GM12878 (cell line): Measurements from ENCODE around the gene DCP1A. TPM values are rescaled to one million over a fixed set of nuclear protein-coding genes. Genes with fewer than 3 reads are reported as not detected.

Source experiments
- ATAC-seq: fragments of 200-7000 bp; cut with Tn5 transposase; 3 replicates; pipeline ENCODE4 v1.9.1; 2020; ENCODE audit warnings: mild to moderate bottlenecking, moderate library complexity
- BruUV-seq: library from RNA; stranded (reverse); fragments of 400-500 nt; replicated peaks from 2 replicates; lab custom pipeline; 2021; lab: Mats Ljungman, UMichigan
- CTCF ChIA-PET: fragments of 300-600 bp; sonication (Branson Sonifier 250); formaldehyde crosslinking; extraction: SDS; loops from one replicate; lab custom pipeline; 2021; ENCODE audit warnings: inconsistent platforms; lab: Yijun Ruan, JAX
- POLR2A ChIA-PET: fragments of 350-600 bp; formaldehyde crosslinking; extraction: SDS; loops from one replicate; lab custom pipeline; 2021; ENCODE audit warnings: inconsistent platforms; lab: Charles Lee
- RAD21 ChIA-PET: fragments of 300-600 bp; sonication (Branson Sonifier 250); formaldehyde crosslinking; loops from one replicate; lab custom pipeline; 2023; ENCODE audit warnings: antibody characterized with exemption; ENCODE audit not compliant: unreplicated experiment; lab: Charles Lee
- SMC1A ChIA-PET: fragments of 300-600 bp; sonication (Branson Sonifier 250); formaldehyde crosslinking; loops from one replicate; lab custom pipeline; 2023; ENCODE audit not compliant: unreplicated experiment, uncharacterized antibody; lab: Charles Lee
- DNase-seq: peaks from one replicate; pipeline ENCODE4 v3.0.0-alpha.2; 2011; ENCODE audit warnings: low read depth, low spot score
- FAIRE-seq: peaks from 3 replicates; lab custom pipeline; 2011; peaks lifted over from hg19 to GRCh38; lab: Jason Lieb, UNC
- H2AFZ ChIP-seq: 2 replicates; pipeline ENCODE4 v1.6.0; 2011; ENCODE audit warnings: low read depth, low read length, control low read depth; ENCODE audit not compliant: control insufficient read depth
- H3K27ac ChIP-seq: 2 replicates; pipeline ENCODE4 v1.5.1; 2011; ENCODE audit warnings: control low read depth; ENCODE audit not compliant: control insufficient read depth, insufficient read depth
- H3K27me3 ChIP-seq, 2 experiments: replicated peaks in 1 of 2; 2 replicates each; pipeline versions ENCODE4 v1.6.0 to v1.6.1; 2011; ENCODE audit warnings: low read length in 1 of 2; ENCODE audit not compliant: control insufficient read depth in 2 of 2, insufficient read depth in 2 of 2
- H3K36me3 ChIP-seq, 2 experiments: 2 replicates each; pipeline ENCODE4 v1.5.1; 2011; ENCODE audit warnings: low read length in 1 of 2; ENCODE audit not compliant: control insufficient read depth in 2 of 2, insufficient read depth in 2 of 2
- H3K4me1 ChIP-seq: 2 replicates; pipeline ENCODE4 v1.6.1; 2011; ENCODE audit warnings: mild to moderate bottlenecking, low read length, moderate library complexity, mixed read lengths; ENCODE audit not compliant: control insufficient read depth, insufficient read depth
- H3K4me2 ChIP-seq: 2 replicates; pipeline ENCODE4 v1.6.0; 2011; ENCODE audit warnings: control low read depth; ENCODE audit not compliant: control insufficient read depth, insufficient read depth
- H3K4me3 ChIP-seq: fragments of 200-600 bp; sonication (generic); 2 replicates; pipeline ENCODE4 v1.5.1; 2016
- H3K79me2 ChIP-seq: 2 replicates; pipeline ENCODE4 v1.6.0; 2011; ENCODE audit warnings: low read length; ENCODE audit not compliant: control insufficient read depth, insufficient read depth
- H3K9ac ChIP-seq: 2 replicates; pipeline ENCODE4 v1.8.0; 2011; ENCODE audit warnings: low read length, control low read depth, mixed read lengths; ENCODE audit not compliant: control insufficient read depth, insufficient read depth
- H3K9me3 ChIP-seq: replicated peaks from 3 replicates; pipeline ENCODE4 v1.5.1; 2011; ENCODE audit warnings: mild to moderate bottlenecking, low read length; ENCODE audit not compliant: control insufficient read depth, insufficient read depth
- H4K20me1 ChIP-seq: 2 replicates; pipeline ENCODE4 v1.6.0; 2011; ENCODE audit not compliant: control insufficient read depth, insufficient read depth
- FOS ChIP-seq: IDR thresholded peaks from 3 replicates; pipeline ENCODE4 v1.6.1; 2011; ENCODE audit warnings: borderline replicate concordance; ENCODE audit not compliant: insufficient read length; ENCODE audit errors: extremely low read depth
- NFXL1 ChIP-seq: fragments of 450-650 bp; IDR thresholded peaks from 2 replicates; pipeline ENCODE4 v1.6.1; 2017; ENCODE audit warnings: antibody characterized with exemption, mild to moderate bottlenecking, borderline replicate concordance
- WGBS: methylation state at CpG from one replicate; pipeline ENCODE4 v1.1.6; 2016; ENCODE audit warnings: low lambda C conversion rate; ENCODE audit not compliant: insufficient replicate concordance, insufficient coverage; ENCODE audit errors: missing lambda C conversion rate; 5-methylcytosine and 5-hydroxymethylcytosine counted together
- in situ Hi-C: fragments of 300-500 bp; cut with MboI; formaldehyde crosslinking; loops from 9 replicates; pipeline ENCODE4 v1.14.3; 2018; ENCODE audit warnings: mixed read lengths
- intact Hi-C: fragments of 100-400 bp; cut with micrococcal nuclease; formaldehyde crosslinking; loops from one replicate; pipeline ENCODE4 v1.14.2; 2022; ENCODE audit not compliant: unreplicated experiment
- polyA plus RNA-seq, 11 experiments: library from polyadenylated mRNA; depleted of rRNA in 4 of 11; unstranded in 6 of 11; stranded (reverse) in 5 of 11; fragments of >200 nt; fragmentation: Nextera tagmentation in 4 of 11; fragmentation: Illumina TruSeq in 1 of 11; extraction: Ambion mirVana in 4 of 11; extraction: Trizol in 1 of 11; gene quantifications; 1 replicate in 1 of 11; 2 replicates in 10 of 11; pipeline versions ENCODE4 v1.2.1 to v1.2.3, GENCODE V29; 2011 to 2016; ENCODE audit warnings: inconsistent platforms in 2 of 11, missing spikeins in 2 of 11, low read depth in 1 of 11
- total RNA-seq, 4 experiments: library from RNA; depleted of rRNA in 3 of 4; stranded (reverse); fragments of >200 nt in 3 of 4; fragmentation: Illumina TruSeq in 1 of 4; extraction: Trizol in 1 of 4; gene quantifications; 2 replicates each; pipeline versions ENCODE4 v1.2.1 to v1.2.3, GENCODE V29; 2013 to 2021
- TF ChIP-seq, protein P1 (sequence below): fragments of 450-650 bp; IDR thresholded peaks from 2 replicates; pipeline ENCODE4 v1.6.1; 2017; ENCODE audit warnings: mild to moderate bottlenecking
- TF ChIP-seq, protein P2 (sequence below): fragments of 450-650 bp; IDR thresholded peaks from 2 replicates; pipeline ENCODE4 v1.6.1; 2017; ENCODE audit warnings: mild to moderate bottlenecking, low read depth, inconsistent platforms; ENCODE audit not compliant: poor library complexity, severe bottlenecking
- TF ChIP-seq, protein P3 (sequence below): fragments of 450-650 bp; IDR thresholded peaks from 2 replicates; pipeline ENCODE4 v1.6.1; 2017; ENCODE audit warnings: mild to moderate bottlenecking, moderate library complexity

The DCP1A gene
- total and polyA plus RNA-seq, 10 of the 15 experiments (the other 5 are each of a cell fraction or from before 2014, with no cell fraction given): 12.5 to 34.6 (median 16.3) TPM

DNA sequence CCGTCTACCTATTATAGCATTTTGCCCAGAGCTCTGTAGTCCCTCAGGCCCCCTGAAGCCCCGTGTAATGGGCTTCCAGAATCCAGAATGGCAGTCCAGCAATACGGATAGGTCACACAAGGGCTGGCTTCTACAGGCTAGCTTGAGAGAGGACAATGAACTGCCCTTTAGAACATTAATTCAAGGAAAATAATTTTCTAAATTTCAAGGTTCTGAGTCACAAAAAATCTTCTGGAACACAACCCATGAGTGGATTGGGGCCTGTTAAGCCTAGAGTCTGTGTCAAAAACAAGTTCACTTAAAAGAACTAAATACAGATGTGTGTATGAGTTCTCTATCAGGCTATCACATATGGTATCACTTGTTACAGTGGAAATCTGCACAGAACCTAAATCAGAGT, 28.8 kb downstream of the DCP1A start (continued):
- TF ChIP-seq, protein P1, sequence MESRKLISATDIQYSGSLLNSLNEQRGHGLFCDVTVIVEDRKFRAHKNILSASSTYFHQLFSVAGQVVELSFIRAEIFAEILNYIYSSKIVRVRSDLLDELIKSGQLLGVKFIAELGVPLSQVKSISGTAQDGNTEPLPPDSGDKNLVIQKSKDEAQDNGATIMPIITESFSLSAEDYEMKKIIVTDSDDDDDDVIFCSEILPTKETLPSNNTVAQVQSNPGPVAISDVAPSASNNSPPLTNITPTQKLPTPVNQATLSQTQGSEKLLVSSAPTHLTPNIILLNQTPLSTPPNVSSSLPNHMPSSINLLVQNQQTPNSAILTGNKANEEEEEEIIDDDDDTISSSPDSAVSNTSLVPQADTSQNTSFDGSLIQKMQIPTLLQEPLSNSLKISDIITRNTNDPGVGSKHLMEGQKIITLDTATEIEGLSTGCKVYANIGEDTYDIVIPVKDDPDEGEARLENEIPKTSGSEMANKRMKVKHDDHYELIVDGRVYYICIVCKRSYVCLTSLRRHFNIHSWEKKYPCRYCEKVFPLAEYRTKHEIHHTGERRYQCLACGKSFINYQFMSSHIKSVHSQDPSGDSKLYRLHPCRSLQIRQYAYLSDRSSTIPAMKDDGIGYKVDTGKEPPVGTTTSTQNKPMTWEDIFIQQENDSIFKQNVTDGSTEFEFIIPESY: no peak

DNA sequence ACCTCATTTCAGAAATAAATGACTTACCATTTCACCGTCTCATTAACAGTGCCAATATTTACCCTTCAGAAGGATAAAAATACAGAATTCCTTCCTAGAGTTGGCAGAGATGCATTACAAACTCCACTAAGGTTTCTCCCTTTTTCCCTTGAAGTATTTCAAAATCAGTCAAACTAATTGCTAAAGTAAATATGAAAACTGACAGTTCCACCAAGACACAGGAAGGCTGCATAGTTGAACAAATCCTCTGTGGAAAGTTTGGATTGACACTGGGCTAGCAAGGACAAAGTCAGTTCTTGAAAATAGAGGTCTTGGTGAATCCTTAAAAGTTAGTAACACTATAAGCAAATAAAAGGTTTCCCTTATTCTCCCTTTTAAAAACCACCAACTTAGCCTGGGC, 34.5 kb downstream of the DCP1A start:
- no peak for TF ChIP-seq FOS
- TF ChIP-seq, protein P2, sequence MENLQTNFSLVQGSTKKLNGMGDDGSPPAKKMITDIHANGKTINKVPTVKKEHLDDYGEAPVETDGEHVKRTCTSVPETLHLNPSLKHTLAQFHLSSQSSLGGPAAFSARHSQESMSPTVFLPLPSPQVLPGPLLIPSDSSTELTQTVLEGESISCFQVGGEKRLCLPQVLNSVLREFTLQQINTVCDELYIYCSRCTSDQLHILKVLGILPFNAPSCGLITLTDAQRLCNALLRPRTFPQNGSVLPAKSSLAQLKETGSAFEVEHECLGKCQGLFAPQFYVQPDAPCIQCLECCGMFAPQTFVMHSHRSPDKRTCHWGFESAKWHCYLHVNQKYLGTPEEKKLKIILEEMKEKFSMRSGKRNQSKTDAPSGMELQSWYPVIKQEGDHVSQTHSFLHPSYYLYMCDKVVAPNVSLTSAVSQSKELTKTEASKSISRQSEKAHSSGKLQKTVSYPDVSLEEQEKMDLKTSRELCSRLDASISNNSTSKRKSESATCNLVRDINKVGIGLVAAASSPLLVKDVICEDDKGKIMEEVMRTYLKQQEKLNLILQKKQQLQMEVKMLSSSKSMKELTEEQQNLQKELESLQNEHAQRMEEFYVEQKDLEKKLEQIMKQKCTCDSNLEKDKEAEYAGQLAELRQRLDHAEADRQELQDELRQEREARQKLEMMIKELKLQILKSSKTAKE: no peak
- TF ChIP-seq, protein P3, sequence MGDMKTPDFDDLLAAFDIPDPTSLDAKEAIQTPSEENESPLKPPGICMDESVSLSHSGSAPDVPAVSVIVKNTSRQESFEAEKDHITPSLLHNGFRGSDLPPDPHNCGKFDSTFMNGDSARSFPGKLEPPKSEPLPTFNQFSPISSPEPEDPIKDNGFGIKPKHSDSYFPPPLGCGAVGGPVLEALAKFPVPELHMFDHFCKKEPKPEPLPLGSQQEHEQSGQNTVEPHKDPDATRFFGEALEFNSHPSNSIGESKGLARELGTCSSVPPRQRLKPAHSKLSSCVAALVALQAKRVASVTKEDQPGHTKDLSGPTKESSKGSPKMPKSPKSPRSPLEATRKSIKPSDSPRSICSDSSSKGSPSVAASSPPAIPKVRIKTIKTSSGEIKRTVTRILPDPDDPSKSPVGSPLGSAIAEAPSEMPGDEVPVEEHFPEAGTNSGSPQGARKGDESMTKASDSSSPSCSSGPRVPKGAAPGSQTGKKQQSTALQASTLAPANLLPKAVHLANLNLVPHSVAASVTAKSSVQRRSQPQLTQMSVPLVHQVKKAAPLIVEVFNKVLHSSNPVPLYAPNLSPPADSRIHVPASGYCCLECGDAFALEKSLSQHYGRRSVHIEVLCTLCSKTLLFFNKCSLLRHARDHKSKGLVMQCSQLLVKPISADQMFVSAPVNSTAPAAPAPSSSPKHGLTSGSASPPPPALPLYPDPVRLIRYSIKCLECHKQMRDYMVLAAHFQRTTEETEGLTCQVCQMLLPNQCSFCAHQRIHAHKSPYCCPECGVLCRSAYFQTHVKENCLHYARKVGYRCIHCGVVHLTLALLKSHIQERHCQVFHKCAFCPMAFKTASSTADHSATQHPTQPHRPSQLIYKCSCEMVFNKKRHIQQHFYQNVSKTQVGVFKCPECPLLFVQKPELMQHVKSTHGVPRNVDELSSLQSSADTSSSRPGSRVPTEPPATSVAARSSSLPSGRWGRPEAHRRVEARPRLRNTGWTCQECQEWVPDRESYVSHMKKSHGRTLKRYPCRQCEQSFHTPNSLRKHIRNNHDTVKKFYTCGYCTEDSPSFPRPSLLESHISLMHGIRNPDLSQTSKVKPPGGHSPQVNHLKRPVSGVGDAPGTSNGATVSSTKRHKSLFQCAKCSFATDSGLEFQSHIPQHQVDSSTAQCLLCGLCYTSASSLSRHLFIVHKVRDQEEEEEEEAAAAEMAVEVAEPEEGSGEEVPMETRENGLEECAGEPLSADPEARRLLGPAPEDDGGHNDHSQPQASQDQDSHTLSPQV: no peak
- TF ChIP-seq NFXL1: no peak
- TF ChIP-seq, all 136 proteins: peak for 0
- Histone ChIP-seq H2AFZ (no peak overlapping the region), H3K27ac (no peak overlapping the region), H3K4me1 (no peaks in the 10 kb centered on the region), H3K27me3 (no peaks in the 10 kb centered on the region), H3K9ac (no peak overlapping the region), H3K79me2 (no peaks in the 10 kb centered on the region), H3K9me3 (no peaks in the 10 kb centered on the region), H4K20me1 (no peaks in the 10 kb centered on the region), H3K4me2 (no peak overlapping the region), H3K4me3 (no peak overlapping the region), H3K36me3 (peaks cover 4 to 22% of the 10 kb centered on the region in 2 experiments)
- in situ Hi-C loops: no loop called here
- intact Hi-C loops: no loop called here
- DNase-seq (no peak), ATAC-seq (no peak), FAIRE-seq (no peak)
- ChIA-PET SMC1A (interaction anchor here (0.6 to 1.7 kb wide), 2 partner anchors 13 to 52 kb away, joined by 3 to 6 read pairs; no protein-coding TSS in a partner anchor), RAD21 (no interaction called here), CTCF (interaction anchor here (0.7 to 1.4 kb wide), 3 partner anchors 11 to 455 kb away, joined by 3 to 4 read pairs (median 4); no protein-coding TSS in a partner anchor), POLR2A (no interaction called here)
- 95% methylated on average over 1 of the region's 1 CpG for WGBS
- no TSS peak for BruUV-seq
